ENCODE results near the gene CALCB. TPM values are rescaled to one million over a fixed set of nuclear protein-coding genes. Genes with fewer than 3 reads are reported as not detected.

CALCB gene
- total and polyA plus RNA-seq, 2 donors from 2014 or later: 0.22 TPM; not detected in 1

- FAIRE-seq (no peak), DNase-seq (no peak)
- intact Hi-C loops (cut with DNase I): loop anchor here (10.0 kb wide), 1 partner anchor 170 kb away; no protein-coding TSS in a partner anchor
- Histone ChIP-seq H3K36me3 (ENCODE audit: control insufficient read depth in 2 of 3, insufficient read depth in 3 of 3, low read length in 3 of 3) (no peaks in the 10 kb centered on the region), H3K27ac (ENCODE audit: low read depth in 2 of 2, low read length in 2 of 2) (no peak overlapping the region), H3K9me3 (ENCODE audit: control insufficient read depth in 2 of 3, insufficient read depth in 1 of 3, low read length in 3 of 3) (no peaks in the 10 kb centered on the region), H3K4me3 (ENCODE audit: low read length in 3 of 3) (no peak overlapping the region), H3K27me3 (ENCODE audit: control insufficient read depth, insufficient read depth, low read length) (peaks cover 6% of the 10 kb centered on the region), H3K4me1 (ENCODE audit: control insufficient read depth in 2 of 3, insufficient read depth in 2 of 3, low read depth in 1 of 3, low read length in 3 of 3) (peaks cover 0 to 11% (median 0%) of the 10 kb centered on the region in 3 donors), H3K9ac (ENCODE audit: low read length in 3 of 3) (no peak overlapping the region)
- TF ChIP-seq CTCF (IDR thresholded peaks at IDR 0.05; ENCODE audit: borderline replicate concordance, extremely low read depth, insufficient read depth): no peak
Observed at GRCh38 chr11:15075162-15075526, 1.8 kb downstream of the CALCB start.

- no peak for FAIRE-seq
- DNase-seq: no peak
- intact Hi-C loops (cut with DNase I): no loop called here
Observed at GRCh38 chr11:15091175-15091574, 17.8 kb downstream of the CALCB start.

GRCh38 chr11:15091625-15092024 is 18.2 kb downstream of the CALCB start:
- Histone ChIP-seq H3K27me3 (ENCODE audit: control insufficient read depth, insufficient read depth, low read length) (no peaks in the 10 kb centered on the region), H3K9ac (ENCODE audit: low read length in 3 of 3) (no peak overlapping the region), H3K36me3 (ENCODE audit: control insufficient read depth in 2 of 3, insufficient read depth in 3 of 3, low read length in 3 of 3) (no peaks in the 10 kb centered on the region), H3K27ac (ENCODE audit: low read depth in 2 of 2, low read length in 2 of 2) (no peak overlapping the region), H3K4me1 (ENCODE audit: control insufficient read depth in 2 of 3, insufficient read depth in 2 of 3, low read depth in 1 of 3, low read length in 3 of 3) (no peaks in the 10 kb centered on the region), H3K9me3 (ENCODE audit: control insufficient read depth in 2 of 3, insufficient read depth in 1 of 3, low read length in 3 of 3) (peaks cover 0 to 6% (median 0%) of the 10 kb centered on the region in 3 donors), H3K4me3 (ENCODE audit: low read length in 3 of 3) (no peak overlapping the region)
- intact Hi-C loops (cut with DNase I): no loop called here
- TF ChIP-seq CTCF (IDR thresholded peaks at IDR 0.05; ENCODE audit: borderline replicate concordance, extremely low read depth, insufficient read depth): no peak
- no peak for FAIRE-seq
- no peak for DNase-seq

More at GRCh38 chr11:15091175-15091574, 17.8 kb downstream of the CALCB start:
- H3K9ac ChIP-seq (ENCODE audit: low read length in 3 of 3): no peak overlapping the region
- H3K4me3 ChIP-seq (ENCODE audit: low read length in 3 of 3): no peak overlapping the region
- TF ChIP-seq CTCF (IDR thresholded peaks at IDR 0.05; ENCODE audit: borderline replicate concordance, extremely low read depth, insufficient read depth): no peak
- no peaks in the 10 kb centered on the region for H3K4me1 ChIP-seq (ENCODE audit: control insufficient read depth in 2 of 3, insufficient read depth in 2 of 3, low read depth in 1 of 3, low read length in 3 of 3)
- peaks cover 0 to 6% (median 0%) of the 10 kb centered on the region in 3 donors for H3K9me3 ChIP-seq (ENCODE audit: control insufficient read depth in 2 of 3, insufficient read depth in 1 of 3, low read length in 3 of 3)
- no peak overlapping the region for H3K27ac ChIP-seq (ENCODE audit: low read depth in 2 of 2, low read length in 2 of 2)
- H3K36me3 ChIP-seq (ENCODE audit: control insufficient read depth in 2 of 3, insufficient read depth in 3 of 3, low read length in 3 of 3): no peaks in the 10 kb centered on the region
- no peaks in the 10 kb centered on the region for H3K27me3 ChIP-seq (ENCODE audit: control insufficient read depth, insufficient read depth, low read length)

GRCh38 chr11:15093432-15093831 is 20.0 kb downstream of the CALCB start:
- no peak for DNase-seq
- FAIRE-seq: no peak
- intact Hi-C loops (cut with DNase I): no loop called here

More at GRCh38 chr11:15093432-15093831, 20.0 kb downstream of the CALCB start:
- no peak for TF ChIP-seq CTCF (IDR thresholded peaks at IDR 0.05; ENCODE audit: borderline replicate concordance, extremely low read depth, insufficient read depth)
- Histone ChIP-seq H3K9me3 (ENCODE audit: control insufficient read depth in 2 of 3, insufficient read depth in 1 of 3, low read length in 3 of 3) (no peaks in the 10 kb centered on the region), H3K36me3 (ENCODE audit: control insufficient read depth in 2 of 3, insufficient read depth in 3 of 3, low read length in 3 of 3) (no peaks in the 10 kb centered on the region), H3K27me3 (ENCODE audit: control insufficient read depth, insufficient read depth, low read length) (no peaks in the 10 kb centered on the region), H3K27ac (ENCODE audit: low read depth in 2 of 2, low read length in 2 of 2) (no peak overlapping the region), H3K9ac (ENCODE audit: low read length in 3 of 3) (no peak overlapping the region), H3K4me1 (ENCODE audit: control insufficient read depth in 2 of 3, insufficient read depth in 2 of 3, low read depth in 1 of 3, low read length in 3 of 3) (no peaks in the 10 kb centered on the region), H3K4me3 (ENCODE audit: low read length in 3 of 3) (no peak overlapping the region)

Measured in kidney (tissue), 14 donors.